HL-60 (cell line): ENCODE data around the gene FMNL2.

Experiments used
- DNase-seq, 2 experiments: peaks; one replicate each; pipeline ENCODE4 v3.0.0-alpha.2; 2010 to 2020; ENCODE audit warnings: low read depth in 1 of 2, low spot score in 1 of 2
- H3K27ac ChIP-seq: fragments of 250-450 bp; sonication (Bioruptor Pico); replicated peaks from 2 replicates; pipeline ENCODE4 v1.5.1; 2020; ENCODE audit warnings: mild to moderate bottlenecking, moderate library complexity
- H3K27me3 ChIP-seq: fragments of 250-450 bp; sonication (Bioruptor Pico); 2 replicates; pipeline ENCODE4 v1.5.1; 2021; ENCODE audit warnings: mild to moderate bottlenecking, moderate library complexity; ENCODE audit not compliant: insufficient read depth, poor library complexity, severe bottlenecking
- H3K4me3 ChIP-seq: replicated peaks from 2 replicates; pipeline ENCODE4 v1.5.1; 2011; ENCODE audit warnings: mild to moderate bottlenecking, control low read depth, low read length; ENCODE audit not compliant: insufficient read depth
- CTCF ChIP-seq: IDR thresholded peaks from one replicate; pipeline ENCODE4 v1.5.1; 2011; ENCODE audit warnings: low read length, control low read depth, inconsistent platforms; ENCODE audit not compliant: insufficient read depth
- GABPA ChIP-seq: IDR thresholded peaks from 2 replicates; pipeline ENCODE4 v1.6.1; 2012; ENCODE audit warnings: low read depth
- POLR2AphosphoS5 ChIP-seq: IDR thresholded peaks from 2 replicates; pipeline ENCODE4 v1.6.1; 2012; ENCODE audit warnings: low read depth
- REST ChIP-seq: IDR thresholded peaks from 2 replicates; pipeline ENCODE4 v1.6.1; 2012; ENCODE audit warnings: low read depth; ENCODE audit not compliant: insufficient replicate concordance
- SPI1 ChIP-seq: IDR thresholded peaks from 2 replicates; pipeline ENCODE4 v1.6.1; 2012; ENCODE audit warnings: low read depth, mild to moderate bottlenecking, borderline replicate concordance

FMNL2 gene

GRCh38 chr2:152485954-152486736, 151.2 kb downstream of the FMNL2 start:
- no peaks in the 10 kb centered on the region for H3K27me3 ChIP-seq

GRCh38 chr2:152486737-152487400, 151.9 kb downstream of the FMNL2 start:
- DNase-seq: no peak
- no peak overlapping the region for H3K27ac ChIP-seq
- no peak overlapping the region for H3K4me3 ChIP-seq
- TF ChIP-seq GABPA (no peak), POLR2AphosphoS5 (no peak), SPI1 (no peak), CTCF (no peak)
- no peaks in the 10 kb centered on the region for H3K27me3 ChIP-seq

More at GRCh38 chr2:152485954-152486736, 151.2 kb downstream of the FMNL2 start:
- TF ChIP-seq CTCF: no peak
- TF ChIP-seq GABPA: peak; percentile 53; the same call in 1 of the 2 replicates
- DNase-seq: peak in 1 of 2 experiments; percentile 35
- Histone ChIP-seq H3K27ac (no peak overlapping the region), H3K4me3 (no peak overlapping the region)

GRCh38 chr2:152488075-152488474, 153.1 kb downstream of the FMNL2 start:
- TF ChIP-seq REST (no peak), CTCF (no peak)
- DNase-seq: no peak
- no peak overlapping the region for H3K4me3 ChIP-seq
- H3K27ac ChIP-seq: no peak overlapping the region
- no peaks in the 10 kb centered on the region for H3K27me3 ChIP-seq

GRCh38 chr2:152489364-152489763, 154.4 kb downstream of the FMNL2 start:
- H3K4me3 ChIP-seq: no peak overlapping the region
- no peak for DNase-seq
- no peaks in the 10 kb centered on the region for H3K27me3 ChIP-seq
- TF ChIP-seq CTCF (no peak), GABPA (no peak), REST (no peak), POLR2AphosphoS5 (no peak), SPI1 (no peak)
- H3K27ac ChIP-seq: no peak overlapping the region
